ENCODE data around the gene PALD1. TPM values are rescaled to one million over a fixed set of nuclear protein-coding genes. Genes with fewer than 3 reads are reported as not detected.
A peak's percentile ranks its signal among the peaks of the same experiment; 100 is the strongest.

PALD1 gene
- total RNA-seq, 2 experiments from 2014 or later = 0.36 to 0.44 TPM

- Histone ChIP-seq H3K36me3 (ENCODE audit: insufficient read depth, low read length) (no peaks in the 10 kb centered on the region), H3K27me3 (ENCODE audit: control insufficient read depth in 1 of 2, insufficient read depth in 2 of 2, low read length in 2 of 2) (no peaks in the 10 kb centered on the region), H3K4me1 (ENCODE audit: insufficient read depth, low read length) (peaks cover 9% of the 10 kb centered on the region), H3K9me3 (ENCODE audit: control insufficient read depth in 1 of 2, insufficient read depth in 1 of 2, low read length in 2 of 2) (no peaks in the 10 kb centered on the region), H3K27ac (ENCODE audit: low read depth in 1 of 2, low read length in 2 of 2) (no peak overlapping the region), H3K4me3 (ENCODE audit: low read length) (no peak overlapping the region)
- ChIA-PET CTCF (interaction anchor here (1.2 kb wide), 2 partner anchors 20 to 44 kb away, joined by 5 to 7 read pairs; partner anchors contain the start of gene PRF1), POLR2A (no interaction called here)
- no peak for DNase-seq
- H3K27me3 Mint-ChIP-seq = no peaks in the 10 kb centered on the region
- no peaks in the 10 kb centered on the region for H3K36me3 Mint-ChIP-seq (ENCODE audit: low read depth)
- no peak overlapping the region for H3K27ac Mint-ChIP-seq
- intact Hi-C loops (cut with DNase I, micrococcal nuclease) = no loop called here
- H3K4me3 Mint-ChIP-seq = no peak overlapping the region
- H3K4me1 Mint-ChIP-seq (ENCODE audit: low read depth) = peaks cover 9% of the 10 kb centered on the region
- TF ChIP-seq CTCF (IDR thresholded peaks at IDR 0.05) = no peak
- ATAC-seq (ENCODE audit: poor library complexity) = no peak
- no peaks in the 10 kb centered on the region for H3K9me3 Mint-ChIP-seq
Measured at GRCh38 chr10:70558295-70558694, 79.7 kb downstream of the PALD1 start.

GRCh38 chr10:70558871-70559810 lies 80.6 kb downstream of the PALD1 start:
- Histone ChIP-seq H3K36me3 (ENCODE audit: insufficient read depth, low read length) (no peaks in the 10 kb centered on the region), H3K27ac (ENCODE audit: low read depth in 1 of 2, low read length in 2 of 2) (no peak overlapping the region), H3K9me3 (ENCODE audit: control insufficient read depth in 1 of 2, insufficient read depth in 1 of 2, low read length in 2 of 2) (no peaks in the 10 kb centered on the region), H3K27me3 (ENCODE audit: control insufficient read depth in 1 of 2, insufficient read depth in 2 of 2, low read length in 2 of 2) (no peaks in the 10 kb centered on the region), H3K4me3 (ENCODE audit: low read length) (peak overlapping the region; percentile 52), H3K4me1 (ENCODE audit: insufficient read depth, low read length) (peaks cover 9% of the 10 kb centered on the region)
- DNase-seq (peak; percentile 38 to 75 (median 58)), ATAC-seq (ENCODE audit: poor library complexity) (peak; percentile 95)
- Mint-ChIP-seq H3K4me1 (ENCODE audit: low read depth) (peaks cover 9% of the 10 kb centered on the region), H3K27ac (no peak overlapping the region), H3K36me3 (ENCODE audit: low read depth) (no peaks in the 10 kb centered on the region), H3K27me3 (no peaks in the 10 kb centered on the region), H3K4me3 (peak overlapping the region; percentile 64), H3K9me3 (no peaks in the 10 kb centered on the region)
- TF ChIP-seq CTCF (IDR thresholded peaks at IDR 0.05) = peak; percentile 53
- intact Hi-C loops (cut with DNase I, micrococcal nuclease) = loop anchor here in 1 of 2 experiments (1.0 kb wide), 1 partner anchor 200 kb away; no protein-coding TSS in a partner anchor
- ChIA-PET POLR2A (interaction anchor here (1.2 kb wide), 1 partner anchor 17 kb away, joined by 3 read pairs; no protein-coding TSS in a partner anchor), CTCF (interaction anchor here (0.9 to 1.2 kb wide), 3 partner anchors 9 to 43 kb away, joined by 4 to 7 read pairs (median 5); partner anchors contain the start of gene PRF1)

- ATAC-seq (ENCODE audit: poor library complexity) = no peak
- H3K4me3 ChIP-seq (ENCODE audit: low read length) = no peak overlapping the region
- intact Hi-C loops (cut with DNase I, micrococcal nuclease) = loop anchor here (1.0 to 10.0 kb wide), 2 partner anchors 115 to 199 kb away; partner anchors contain the start of gene ADAMTS14 (in 1 of the 2)
- Mint-ChIP-seq H3K27me3 (no peaks in the 10 kb centered on the region), H3K27ac (no peak overlapping the region), H3K4me3 (peak overlapping the region; percentile 8), H3K36me3 (ENCODE audit: low read depth) (no peaks in the 10 kb centered on the region), H3K9me3 (no peaks in the 10 kb centered on the region), H3K4me1 (ENCODE audit: low read depth) (peaks cover 9% of the 10 kb centered on the region)
- no peak for TF ChIP-seq CTCF (IDR thresholded peaks at IDR 0.05)
- H3K4me1 ChIP-seq (ENCODE audit: insufficient read depth, low read length) = peaks cover 9% of the 10 kb centered on the region
- no peak overlapping the region for H3K27ac ChIP-seq (ENCODE audit: low read depth in 1 of 2, low read length in 2 of 2)
- DNase-seq = no peak
- H3K36me3 ChIP-seq (ENCODE audit: insufficient read depth, low read length) = no peaks in the 10 kb centered on the region
- CTCF ChIA-PET = no interaction called here
- H3K27me3 ChIP-seq (ENCODE audit: control insufficient read depth in 1 of 2, insufficient read depth in 2 of 2, low read length in 2 of 2) = no peaks in the 10 kb centered on the region
- POLR2A ChIA-PET = interaction anchor here (1.2 kb wide), 1 partner anchor 16 kb away, joined by 3 read pairs; no protein-coding TSS in a partner anchor
- no peaks in the 10 kb centered on the region for H3K9me3 ChIP-seq (ENCODE audit: control insufficient read depth in 1 of 2, insufficient read depth in 1 of 2, low read length in 2 of 2)
Measured at GRCh38 chr10:70559861-70560260, 81.3 kb downstream of the PALD1 start.

All from CD4-positive, alpha-beta T cell (primary cell).